B cell (primary cell): ENCODE results near the gene GPR158. TPM values are rescaled to one million over a fixed set of nuclear protein-coding genes. Genes with fewer than 3 reads are reported as not detected.

Experiments used
- ATAC-seq: fragments of 200-7000 bp; cut with Tn5 transposase; one replicate; pipeline ENCODE4 v1.10.0; 2021; ENCODE audit warnings: low read depth, mild to moderate bottlenecking, moderate number of reproducible peaks, moderate library complexity
- CTCF ChIA-PET: fragments of 350-600 bp; sonication (Branson Sonifier 250); formaldehyde crosslinking; loops from one replicate; lab custom pipeline; 2021; ENCODE audit warnings: antibody characterized with exemption, inconsistent platforms; lab: Charles Lee
- POLR2A ChIA-PET: fragments of 350-600 bp; sonication (Branson Sonifier 250); formaldehyde crosslinking; loops from one replicate; lab custom pipeline; 2021; ENCODE audit warnings: antibody characterized with exemption; lab: Charles Lee
- DNase-seq: peaks from one replicate; pipeline ENCODE4 v3.0.0; 2013
- H2AFZ ChIP-seq: 2 replicates; pipeline ENCODE4 v1.6.1; 2012; ENCODE audit warnings: mild to moderate bottlenecking, low read depth, low read length; ENCODE audit not compliant: insufficient read depth, poor library complexity, severe bottlenecking
- H3K27ac ChIP-seq, 2 donors: 1 replicate in 1 of 2; 2 replicates in 1 of 2; pipeline ENCODE4 v1.5.1; 2012 to 2013; ENCODE audit warnings: low read length in 2 of 2, mild to moderate bottlenecking in 2 of 2, moderate library complexity in 1 of 2
- H3K27me3 ChIP-seq, 4 experiments: fragments of 200-600 bp in 1 of 4; sonication (generic) in 1 of 4; replicated peaks in 1 of 4; 1 replicate in 2 of 4; 2 replicates in 2 of 4; pipeline versions ENCODE4 v1.6.1 to v1.7.0; 2013 to 2016; ENCODE audit warnings: low read length in 3 of 4, mild to moderate bottlenecking in 2 of 4, mixed read lengths in 1 of 4, moderate library complexity in 1 of 4; ENCODE audit not compliant: insufficient read depth in 4 of 4, control insufficient read depth in 3 of 4; ENCODE audit errors: control extremely low read depth in 1 of 4
- H3K36me3 ChIP-seq, 2 experiments: replicated peaks in 1 of 2; 1 replicate in 1 of 2; 2 replicates in 1 of 2; pipeline versions ENCODE4 v1.6.1 to v1.7.1; 2013; ENCODE audit warnings: low read length in 1 of 2; ENCODE audit not compliant: insufficient read depth in 2 of 2, control insufficient read depth in 1 of 2; ENCODE audit errors: control extremely low read depth in 1 of 2, extremely low read depth in 1 of 2
- H3K4me1 ChIP-seq, 2 donors: fragments of 200-600 bp in 1 of 2; sonication (generic) in 1 of 2; 1 replicate in 1 of 2; 2 replicates in 1 of 2; pipeline versions ENCODE4 v1.5.1 to v1.6.1; 2013 to 2017; ENCODE audit warnings: low read length in 2 of 2; ENCODE audit not compliant: control insufficient read depth in 2 of 2, insufficient read depth in 2 of 2
- H3K4me2 ChIP-seq: replicated peaks from 2 replicates; pipeline ENCODE3; 2012; ENCODE audit warnings: mild to moderate bottlenecking, low read depth, low read length; ENCODE audit not compliant: poor library complexity, severe bottlenecking
- H3K4me3 ChIP-seq, 5 experiments: fragments of 200-600 bp in 1 of 5; sonication (generic) in 1 of 5; 1 replicate in 3 of 5; 2 replicates in 2 of 5; pipeline versions ENCODE4 v1.5.1 to v1.7.0; 2011 to 2016; ENCODE audit warnings: low read length in 4 of 5, mild to moderate bottlenecking in 4 of 5, low read depth in 2 of 5, control low read depth in 1 of 5, moderate library complexity in 1 of 5; ENCODE audit not compliant: insufficient read depth in 1 of 5; ENCODE audit errors: control extremely low read depth in 1 of 5, extremely low read depth in 1 of 5
- H3K79me2 ChIP-seq: fragments of 200-600 bp; sonication (generic); one replicate; pipeline ENCODE4 v1.6.0; 2016; ENCODE audit warnings: low read length; ENCODE audit not compliant: control insufficient read depth, insufficient read depth
- H3K9ac ChIP-seq: fragments of 200-600 bp; sonication (generic); 2 replicates; pipeline ENCODE4 v1.6.1; 2017; ENCODE audit warnings: mild to moderate bottlenecking, low read length, moderate library complexity
- H3K9me3 ChIP-seq, 3 donors: one replicate each; pipeline versions ENCODE4 v1.6.1 to v1.7.1; 2013; ENCODE audit warnings: low read length in 2 of 3; ENCODE audit not compliant: control insufficient read depth in 2 of 3, insufficient read depth in 1 of 3; ENCODE audit errors: control extremely low read depth in 1 of 3
- H4K20me1 ChIP-seq: 2 replicates; pipeline ENCODE4 v1.6.0; 2012; ENCODE audit warnings: mild to moderate bottlenecking, low read length; ENCODE audit not compliant: insufficient read depth, control insufficient read depth, poor library complexity, severe bottlenecking
- H3K27ac Mint-ChIP-seq: one replicate; pipeline ENCODE4 v1.8.0; 2021; ENCODE audit warnings: mixed read lengths
- H3K27me3 Mint-ChIP-seq: one replicate; pipeline ENCODE4 v1.8.0; 2021; ENCODE audit warnings: mixed read lengths
- H3K4me1 Mint-ChIP-seq: one replicate; pipeline ENCODE4 v1.8.0; 2021; ENCODE audit warnings: mixed read lengths
- H3K4me3 Mint-ChIP-seq: one replicate; pipeline ENCODE4 v1.8.0; 2021; ENCODE audit warnings: mixed read lengths
- H3K9me3 Mint-ChIP-seq: one replicate; pipeline ENCODE4 v1.8.0; 2022; ENCODE audit warnings: mixed read lengths; ENCODE audit not compliant: insufficient read depth
- CTCF ChIP-seq: fragments of 200-600 bp; IDR thresholded peaks from one replicate; pipeline ENCODE4 v1.8.0; 2022; ENCODE audit warnings: antibody characterized with exemption, mild to moderate bottlenecking
- EZH2 ChIP-seq: IDR thresholded peaks from 2 replicates; pipeline ENCODE4 v1.6.1; 2012; ENCODE audit warnings: borderline replicate concordance, low read depth, mild to moderate bottlenecking, moderate library complexity, low read length; ENCODE audit not compliant: insufficient read depth, poor library complexity, severe bottlenecking
- WGBS: methylation state at CpG from one replicate; pipeline ENCODE4 v1.1.5; 2013; ENCODE audit warnings: missing lambda C conversion rate; ENCODE audit not compliant: insufficient coverage; 5-methylcytosine and 5-hydroxymethylcytosine counted together
- intact Hi-C: fragments of 100-400 bp; cut with micrococcal nuclease; formaldehyde crosslinking; loops from one replicate; pipeline ENCODE4 v1.10.0; 2022
- polyA plus RNA-seq: library from polyadenylated mRNA; depleted of rRNA; stranded (reverse); fragments of >200 nt; gene quantifications from 2 replicates; pipeline ENCODE4 v1.2.3, GENCODE V29; 2012
- total RNA-seq, 2 donors: library from RNA; stranded (reverse); fragments of 120-200 nt in 1 of 2; gene quantifications; 1 replicate in 1 of 2; 2 replicates in 1 of 2; pipeline versions ENCODE4 v1.2.3 to v1.2.4, GENCODE V29; 2013 to 2022

Gene GPR158
- total and polyA plus RNA-seq, 2 donors (not counting 1 experiment from before 2014, with no cell fraction given), result not detected

DNA sequence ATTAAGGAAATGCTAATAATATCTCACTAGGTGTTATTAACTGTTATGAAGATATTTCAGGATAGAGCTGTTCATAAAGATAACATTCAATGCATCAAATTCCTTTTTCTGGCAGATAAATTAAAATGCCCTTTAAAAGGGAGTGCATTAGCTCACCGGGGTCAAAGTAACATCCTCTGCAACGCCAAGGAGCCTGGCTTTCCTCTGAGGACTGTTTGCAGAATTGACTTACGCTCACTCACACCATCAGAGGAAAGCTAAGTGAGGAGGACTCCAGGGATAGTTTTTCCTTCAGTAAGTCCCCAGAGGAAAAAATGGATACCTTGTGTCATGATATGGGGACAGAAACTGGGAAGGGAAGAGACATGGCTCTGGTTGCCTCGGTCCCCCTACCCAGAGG, 45.2 kb upstream of the GPR158 start:
- WGBS, result 80% methylated on average over 1 of the region's 4 CpGs
- ATAC-seq, result no peak

DNA sequence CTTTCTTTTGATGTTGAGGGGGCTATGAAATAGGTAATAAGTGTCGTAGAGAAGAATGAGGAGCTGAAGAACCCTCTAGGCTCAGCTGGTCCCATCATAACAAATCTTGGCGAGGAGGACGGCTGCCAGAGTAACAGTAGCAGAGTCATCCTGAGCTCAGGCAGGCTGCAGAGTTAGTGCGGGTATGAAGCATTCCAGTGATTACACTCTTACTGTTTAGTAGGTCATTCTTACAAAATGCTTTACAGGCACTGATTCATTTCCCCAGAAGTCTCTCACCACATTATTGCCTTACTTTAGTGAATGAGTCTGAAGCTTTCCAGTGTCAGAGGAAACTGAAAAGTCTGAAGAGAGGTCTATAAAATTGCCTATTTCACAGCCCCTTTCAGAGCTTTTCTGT, 43.9 kb upstream of the GPR158 start:
- POLR2A ChIA-PET, result no interaction called here

More for the DNA sequence above, 45.2 kb upstream of the GPR158 start:
- intact Hi-C loops, result no loop called here
- CTCF ChIA-PET, result no interaction called here
- Histone ChIP-seq H3K27me3 (no peaks in the 10 kb centered on the region), H3K4me2 (no peak overlapping the region), H4K20me1 (no peaks in the 10 kb centered on the region), H3K9me3 (peaks cover 0 to 15% (median 0%) of the 10 kb centered on the region in 3 donors), H3K4me3 (no peak overlapping the region), H2AFZ (no peak overlapping the region), H3K27ac (no peak overlapping the region), H3K36me3 (no peaks in the 10 kb centered on the region), H3K9ac (no peak overlapping the region), H3K4me1 (no peaks in the 10 kb centered on the region), H3K79me2 (no peaks in the 10 kb centered on the region)
- POLR2A ChIA-PET, result no interaction called here
- Mint-ChIP-seq H3K27ac (no peak overlapping the region), H3K4me1 (no peaks in the 10 kb centered on the region), H3K4me3 (no peak overlapping the region), H3K27me3 (peaks cover 3% of the 10 kb centered on the region), H3K9me3 (peaks cover 6% of the 10 kb centered on the region)
- DNase-seq, result no peak
- TF ChIP-seq EZH2 (no peak), CTCF (no peak)

More for the DNA sequence above, 43.9 kb upstream of the GPR158 start:
- no peaks in the 10 kb centered on the region for H3K27me3 ChIP-seq
- no peak overlapping the region for H3K27ac ChIP-seq
- H3K4me3 ChIP-seq, result no peak overlapping the region
- no peak overlapping the region for H3K27ac Mint-ChIP-seq
- no peak overlapping the region for H2AFZ ChIP-seq
- CTCF ChIA-PET, result no interaction called here
- H4K20me1 ChIP-seq, result no peaks in the 10 kb centered on the region
- no peaks in the 10 kb centered on the region for H3K36me3 ChIP-seq
- H3K4me1 ChIP-seq, result no peaks in the 10 kb centered on the region
- no peak overlapping the region for H3K4me3 Mint-ChIP-seq
- peaks cover 3% of the 10 kb centered on the region for H3K27me3 Mint-ChIP-seq
- peaks cover 6% of the 10 kb centered on the region for H3K9me3 Mint-ChIP-seq
- H3K4me1 Mint-ChIP-seq, result no peaks in the 10 kb centered on the region
- peaks cover 0 to 11% (median 0%) of the 10 kb centered on the region in 3 donors for H3K9me3 ChIP-seq
- no peak overlapping the region for H3K9ac ChIP-seq
- ATAC-seq (no peak), DNase-seq (no peak)
- TF ChIP-seq CTCF (no peak), EZH2 (no peak)
- H3K79me2 ChIP-seq, result no peaks in the 10 kb centered on the region
- H3K4me2 ChIP-seq, result no peak overlapping the region
- intact Hi-C loops, result no loop called here
- WGBS, result 100% methylated on average over 2 of the region's 4 CpGs
